ENCODE data around the gene CHCT1.
"Not testable (repeated sequence)": the region's sequence is repeated elsewhere in the genome, so short reads cannot be mapped to it uniquely, and the experiment has no call there.

CHCT1 gene

GRCh38 chr17:60422162-60422665 lies at the start of gene CHCT1:
CHCT1 (plus strand) TSS chr17:60422489; CDS start chr17:60422593, 104 bp downstream.
- DNase-seq, result no peak

- no peak for DNase-seq
Measured at GRCh38 chr17:60372790-60373483, 49.4 kb upstream of the CHCT1 start.

DNA sequence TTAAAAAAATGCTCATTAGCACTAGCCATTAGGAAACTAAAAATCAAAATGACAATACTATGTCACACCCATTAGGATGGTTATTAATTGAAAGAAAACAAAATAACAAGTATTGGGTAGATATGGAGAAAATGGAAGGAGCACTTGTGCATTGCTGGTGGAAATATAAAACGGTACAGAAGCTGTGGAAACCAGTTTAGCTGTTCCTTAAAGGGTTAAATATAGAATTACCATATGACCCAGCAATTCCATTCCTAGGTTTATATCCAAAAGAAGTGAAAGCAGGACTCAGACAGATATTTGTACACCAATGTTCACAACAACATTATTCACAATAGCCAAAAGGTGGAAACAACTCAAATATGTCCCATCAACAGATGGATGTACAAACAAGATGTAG lies 44.1 kb upstream of the CHCT1 start:
- not testable (repeated sequence) for DNase-seq

GRCh38 chr17:60379461-60379860 lies 42.8 kb upstream of the CHCT1 start:
- DNase-seq, result not testable (repeated sequence)

GRCh38 chr17:60381958-60382357 lies 40.3 kb upstream of the CHCT1 start:
- no peak for DNase-seq

- DNase-seq, result no peak
Measured at GRCh38 chr17:60383379-60383778, 38.9 kb upstream of the CHCT1 start.

DNA sequence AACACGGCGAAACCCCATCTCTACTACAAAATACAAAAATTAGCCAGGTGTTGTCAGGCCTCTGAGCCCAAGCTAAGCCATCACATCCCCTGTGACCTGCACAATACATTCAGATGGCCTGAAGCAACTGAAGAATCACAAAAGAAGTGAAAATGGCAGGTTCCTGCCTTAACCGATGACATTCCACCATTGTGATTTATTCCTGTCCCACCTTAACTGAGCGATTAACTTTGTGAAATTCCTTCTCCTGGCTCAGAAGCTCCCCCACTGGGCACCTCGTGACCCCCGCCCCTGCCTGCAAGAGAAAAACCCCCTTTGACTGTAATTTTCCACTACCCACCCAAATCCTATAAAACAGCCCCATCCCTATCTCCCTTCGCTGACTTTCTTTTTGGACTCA lies 37.4 kb upstream of the CHCT1 start:
- not testable (repeated sequence) for DNase-seq

GRCh38 chr17:60386147-60387058 lies 35.9 kb upstream of the CHCT1 start:
- no peak for DNase-seq

- no peak for DNase-seq
Measured at GRCh38 chr17:60387666-60388065, 34.6 kb upstream of the CHCT1 start.

DNA sequence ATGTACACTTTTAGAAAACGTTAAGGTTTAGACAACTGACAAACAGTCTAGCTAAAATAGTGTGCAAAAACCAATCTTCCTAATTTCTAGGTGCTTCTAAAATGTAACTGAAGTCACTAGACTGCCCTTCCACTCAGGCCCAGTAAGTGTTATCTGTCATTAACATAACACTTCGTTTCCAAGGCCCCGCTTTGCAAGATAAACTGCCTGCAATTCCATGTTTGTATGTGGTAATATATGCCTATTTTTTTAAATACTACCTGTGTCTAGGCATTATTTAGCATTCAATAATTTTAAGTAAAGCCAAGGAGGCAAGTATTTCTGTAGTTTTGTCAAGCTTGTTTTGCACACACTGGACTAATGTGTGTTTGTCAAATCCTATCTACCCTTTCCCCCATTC lies 33.5 kb upstream of the CHCT1 start:
- DNase-seq, result no peak

DNA sequence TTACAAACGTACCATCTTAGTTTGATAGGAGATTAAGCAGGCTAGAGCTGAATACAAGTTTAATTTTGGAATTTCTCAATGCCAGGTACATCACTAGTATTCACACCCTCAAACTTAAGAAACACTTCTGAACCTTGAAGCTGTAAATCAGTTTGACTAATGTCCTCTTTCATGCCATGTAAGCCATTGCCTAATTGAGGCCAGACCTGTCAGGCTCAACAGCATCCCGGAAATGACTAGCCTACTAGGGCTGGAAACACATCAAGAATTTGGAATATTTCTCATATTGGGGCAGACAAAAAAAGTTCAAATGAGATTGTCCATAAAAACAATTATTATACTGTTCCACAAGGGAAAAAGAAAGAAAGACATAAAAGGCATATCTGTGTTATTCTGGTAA lies 32.1 kb upstream of the CHCT1 start:
- DNase-seq, result no peak

GRCh38 chr17:60390925-60391470 lies 31.3 kb upstream of the CHCT1 start:
- peak; percentile 31 for DNase-seq

DNA sequence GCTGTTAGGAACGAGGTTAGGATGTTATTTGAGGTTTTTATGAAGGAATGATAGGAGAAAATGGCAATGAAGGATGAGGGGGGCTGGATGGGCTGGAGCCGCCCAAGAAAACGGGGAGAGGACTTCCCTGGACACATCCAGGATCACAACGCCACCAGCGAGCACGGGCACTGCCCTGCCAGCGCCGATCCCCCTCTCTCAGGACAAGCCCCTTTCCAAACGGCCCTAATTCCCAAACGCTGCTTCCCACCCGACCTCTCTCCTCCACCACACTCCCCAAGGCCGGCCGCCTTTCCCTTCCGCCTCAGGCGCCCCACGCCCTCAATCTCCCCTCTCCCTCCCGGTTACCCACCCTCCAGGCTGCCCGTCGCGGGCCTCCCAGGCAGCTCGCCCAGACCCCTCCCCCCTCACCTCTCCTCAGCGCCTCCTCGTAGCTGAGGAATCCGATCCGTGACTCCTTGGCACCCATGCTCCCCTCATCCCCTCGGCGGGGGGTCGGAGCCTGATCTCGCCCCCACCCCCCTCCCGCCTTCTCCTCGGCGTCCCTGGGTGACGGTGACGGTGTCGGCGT lies 30.7 kb upstream of the CHCT1 start:
- DNase-seq, result no peak

DNA sequence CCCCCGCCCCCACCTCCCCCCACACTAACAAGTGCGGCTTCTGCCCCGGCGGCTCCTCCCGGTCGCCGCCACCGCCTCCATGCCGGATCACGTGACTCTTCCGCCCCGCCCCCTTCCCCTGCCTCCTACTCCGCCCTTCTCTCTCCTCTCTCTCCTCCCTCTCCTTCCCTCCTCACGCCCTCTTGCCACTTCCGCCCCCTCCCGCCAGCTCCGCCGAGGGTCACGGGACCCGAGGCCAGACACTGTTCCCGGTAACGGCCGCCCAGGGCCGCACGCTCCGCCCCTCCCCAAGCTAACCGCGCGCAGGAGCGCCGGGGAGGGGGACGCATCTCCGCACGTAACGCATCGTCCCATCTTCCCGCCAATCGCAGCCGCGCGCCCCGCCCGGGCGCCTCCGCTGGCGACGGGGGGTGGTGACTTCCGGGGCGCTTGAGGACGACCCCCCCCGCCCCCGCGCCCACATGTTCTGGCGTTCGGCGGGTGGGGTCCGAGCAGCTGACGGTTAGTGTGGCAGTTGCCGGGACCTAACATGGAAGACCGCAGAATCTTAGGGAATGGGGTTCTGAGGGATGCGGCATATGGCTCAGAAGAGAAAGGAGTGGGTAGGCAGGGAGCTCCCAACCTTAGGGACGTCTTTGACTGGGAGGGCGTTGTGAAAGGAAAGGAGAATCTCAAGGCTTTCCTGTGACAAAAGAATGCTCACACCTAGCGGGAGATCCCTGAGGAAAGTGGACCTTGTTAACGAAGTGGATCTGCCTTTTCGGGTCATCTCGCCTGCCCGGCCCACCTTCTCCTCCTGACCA lies 30.0 kb upstream of the CHCT1 start, which contains the start of gene USP32:
USP32 (minus strand) TSS at position 92 of the 803 bp plus-strand sequence. CDS start 194 bp downstream, outside the sequence.
- DNase-seq, result peak; percentile 99

DNA sequence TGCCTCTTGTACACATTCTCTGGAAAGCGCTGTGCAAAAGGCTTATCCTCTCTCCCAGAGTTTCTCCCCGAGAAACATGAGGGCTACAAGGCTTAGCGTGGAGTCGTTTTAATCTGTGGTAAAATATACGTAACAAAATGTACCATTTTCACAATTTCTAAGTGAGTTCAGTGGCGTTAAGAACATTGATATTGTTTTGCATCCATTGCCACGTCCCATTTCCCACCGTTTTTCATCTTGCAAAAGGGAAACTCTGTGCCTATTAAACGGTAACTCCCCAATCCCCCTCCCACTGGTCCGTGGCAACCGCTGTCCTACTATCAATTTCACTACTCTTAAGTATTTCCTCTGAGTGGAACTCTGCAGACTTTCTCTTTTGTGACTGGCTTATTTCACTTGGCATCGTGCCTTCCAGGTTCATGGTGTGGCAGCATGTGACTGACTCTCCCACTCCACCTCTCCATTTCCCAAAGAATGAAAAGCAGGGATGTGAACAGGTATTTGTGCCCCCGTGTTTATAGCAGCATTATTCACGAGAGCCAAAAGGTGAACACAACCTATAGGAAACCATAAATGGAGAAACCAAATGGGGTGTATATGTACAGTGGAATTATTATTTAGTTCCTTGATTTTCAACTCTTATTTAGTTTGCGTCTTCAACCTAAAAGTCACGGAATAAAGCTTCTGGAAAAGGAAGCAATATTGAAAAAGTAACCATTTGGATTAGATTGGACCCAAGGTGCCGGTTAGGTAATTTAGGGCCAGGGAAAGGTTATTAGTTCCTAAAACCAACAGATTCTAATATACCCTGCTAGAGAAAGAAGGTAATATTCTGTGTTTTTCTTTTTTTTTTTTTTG lies 29.2 kb upstream of the CHCT1 start:
- peak; percentile 64 for DNase-seq

DNA sequence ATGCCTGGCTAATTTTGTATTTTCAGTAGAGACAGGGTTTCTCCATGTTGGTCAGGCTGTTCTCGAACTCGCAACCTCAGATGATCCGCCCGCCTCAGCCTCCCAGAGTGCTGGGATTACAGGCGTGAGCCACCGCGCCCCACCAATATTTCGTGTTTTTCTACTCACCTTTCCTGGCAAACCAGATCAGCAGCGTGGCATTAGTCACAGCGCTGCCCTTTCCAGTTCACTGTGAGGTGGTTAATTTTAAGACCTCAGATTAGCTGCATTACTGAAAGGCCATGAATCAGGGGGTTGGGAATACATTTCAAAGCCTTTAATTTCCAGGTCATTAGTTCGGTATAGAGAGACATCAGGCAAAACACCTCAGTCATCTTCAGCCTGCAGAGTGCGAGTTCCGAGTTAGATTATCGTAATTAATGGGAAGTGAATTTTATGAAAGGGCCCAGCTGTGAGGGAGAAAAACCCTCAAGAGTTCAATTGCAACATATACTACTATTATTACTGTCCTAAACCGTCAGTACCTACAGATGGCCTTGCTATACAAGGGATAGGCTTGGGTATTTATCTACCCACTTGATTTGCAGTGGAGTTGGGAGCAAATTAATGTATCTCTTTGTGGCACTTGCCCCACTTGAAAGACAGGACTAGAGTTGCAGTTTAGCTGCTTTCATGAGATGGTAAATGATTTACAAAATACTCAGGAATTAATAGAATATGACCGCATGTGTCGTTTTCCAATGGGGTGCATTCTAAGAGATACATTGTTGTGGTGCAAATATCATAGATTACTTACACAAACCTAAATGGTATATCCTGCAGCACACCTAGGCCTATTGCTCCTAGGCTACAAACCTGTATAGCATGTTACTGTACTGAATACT lies 28.2 kb upstream of the CHCT1 start:
- peak; percentile 4 for DNase-seq

DNA sequence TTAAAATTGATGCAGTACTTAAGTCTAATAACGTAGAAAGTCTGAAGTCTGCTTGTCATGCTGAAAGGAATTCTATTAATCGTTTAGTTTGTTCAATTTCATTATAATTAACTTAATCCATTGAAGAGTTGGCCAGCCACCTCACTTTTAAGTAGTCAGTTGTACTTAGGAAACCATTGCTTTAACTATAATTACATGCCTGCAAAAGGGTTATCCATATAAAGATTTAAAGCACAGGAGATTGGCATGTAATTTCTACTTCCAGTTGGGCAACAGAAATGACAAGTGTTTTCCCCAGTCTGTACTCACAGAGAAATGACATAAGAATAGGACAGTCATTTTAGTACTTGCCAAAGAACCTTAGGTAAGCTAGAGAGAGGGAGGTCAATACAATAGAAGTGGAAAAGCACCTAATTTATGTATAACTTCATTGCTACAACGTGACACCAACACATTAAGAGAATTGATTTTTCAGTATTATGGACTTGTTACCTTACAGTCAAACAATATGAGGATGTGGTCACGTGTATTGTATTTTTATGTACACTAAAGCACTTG lies 26.7 kb upstream of the CHCT1 start:
- DNase-seq, result no peak

- DNase-seq, result no peak
Measured at GRCh38 chr17:60396412-60396811, 25.9 kb upstream of the CHCT1 start.

DNA sequence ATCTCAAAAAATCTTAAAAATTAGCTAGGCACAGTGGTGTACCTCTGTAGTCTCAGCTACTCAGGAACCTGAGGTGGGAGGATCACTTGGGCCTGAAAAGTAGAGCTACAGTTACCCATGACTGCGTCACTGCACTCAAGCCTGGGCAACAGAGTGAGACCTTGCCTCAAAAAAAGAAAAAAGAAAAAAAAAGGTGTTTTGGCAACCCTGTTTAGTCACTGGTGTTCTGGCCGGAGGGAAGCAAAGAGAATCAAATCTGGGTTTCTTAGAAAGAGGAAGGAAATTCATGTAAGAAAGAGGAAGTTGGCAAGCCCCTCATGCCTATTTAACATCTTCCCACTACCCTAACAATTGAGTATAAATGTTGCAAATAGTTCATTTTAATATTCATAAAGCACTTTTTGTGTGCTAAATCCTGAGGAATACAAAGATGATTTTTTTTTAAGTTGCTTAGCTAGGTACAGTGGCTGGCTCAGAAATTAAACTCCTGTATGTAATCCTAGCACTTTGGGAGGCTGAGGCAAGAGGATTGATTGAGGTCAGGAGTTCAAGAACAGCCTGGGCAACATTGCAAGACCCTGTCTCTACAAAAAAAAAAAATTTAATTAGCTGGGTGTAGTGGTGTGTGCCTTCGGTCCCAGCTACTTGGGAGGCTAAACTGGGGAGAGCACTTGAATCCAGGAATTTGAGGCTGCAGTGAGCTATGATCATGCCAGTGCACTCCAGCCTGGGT lies 23.9 kb upstream of the CHCT1 start:
- DNase-seq, result no peak

Data from activated CD4-positive, alpha-beta T cell treated with anti-CD3 and anti-CD28 coated beads for 48 hours (primary cell).